Liver (tissue), 3 donors: ENCODE data around the gene CUEDC1.

Experiments
- ATF3 ChIP-seq: IDR thresholded peaks from 2 replicates; pipeline ENCODE4 v1.6.1; 2016; ENCODE audit warnings: antibody characterized with exemption
- CTCF ChIP-seq: fragments of 150-350 bp; IDR thresholded peaks from 2 replicates; pipeline ENCODE4 v1.5.1; 2017; ENCODE audit warnings: improper control_type of control experiment, low read depth, low read length; ENCODE audit not compliant: missing input control
- HNF4A ChIP-seq, 2 donors: conservative IDR thresholded peaks; 2 replicates each; pipeline ENCODE4 v1.6.1; 2016; ENCODE audit warnings: antibody characterized with exemption in 2 of 2, mild to moderate bottlenecking in 2 of 2
- JUND ChIP-seq, 2 donors: IDR thresholded peaks; 2 replicates each; pipeline ENCODE4 v1.6.1; 2016; ENCODE audit warnings: antibody characterized with exemption in 2 of 2
- REST ChIP-seq: IDR thresholded peaks from 2 replicates; pipeline ENCODE4 v1.6.1; 2016; ENCODE audit warnings: antibody characterized with exemption, mild to moderate bottlenecking
- YY1 ChIP-seq: IDR thresholded peaks from 2 replicates; pipeline ENCODE4 v1.6.1; 2016; ENCODE audit warnings: antibody characterized with exemption, mild to moderate bottlenecking
- ZBTB33 ChIP-seq: IDR thresholded peaks from 2 replicates; pipeline ENCODE4 v1.6.1; 2016; ENCODE audit warnings: antibody characterized with exemption
- donor health status: healthy.
- donor health status: healthy.

- no peak for TF ChIP-seq YY1
- TF ChIP-seq CTCF = no peak
- TF ChIP-seq ZBTB33 = no peak
- TF ChIP-seq JUND (IDR thresholded peaks at IDR 0.05) = no peak
- no peak for TF ChIP-seq ATF3
- no peak for TF ChIP-seq HNF4A (conservative IDR thresholded peaks at IDR 0.05)
- TF ChIP-seq REST = no peak
Measured at GRCh38 chr17:57980522-57980921, 25.3 kb upstream of the CUEDC1 start.
